HEK293 (cell line): Measurements from ENCODE around the gene PPP1CA.

Source experiments
- ATF2 ChIP-seq: fragments of 450-650 bp; formaldehyde crosslinking; IDR thresholded peaks from 2 replicates; pipeline ENCODE4 v1.5.1; 2016; ENCODE audit warnings: missing biosample characterization, missing genetic modification characterization, low read depth
- CTCF ChIP-seq: fragments of 450-650 bp; formaldehyde crosslinking; IDR thresholded peaks from 2 replicates; pipeline ENCODE4 v1.5.1; 2016; ENCODE audit warnings: missing biosample characterization, missing genetic modification characterization
- ZBTB17 ChIP-seq: fragments of 450-650 bp; formaldehyde crosslinking; IDR thresholded peaks from 2 replicates; pipeline ENCODE4 v1.5.1; 2016; ENCODE audit warnings: missing biosample characterization, missing genetic modification characterization
- ZBTB21 ChIP-seq: fragments of 450-650 bp; formaldehyde crosslinking; IDR thresholded peaks from 2 replicates; pipeline ENCODE4 v1.5.1; 2017; ENCODE audit warnings: missing biosample characterization, missing genetic modification characterization
- ZBTB7A ChIP-seq: fragments of 450-650 bp; formaldehyde crosslinking; IDR thresholded peaks from 2 replicates; pipeline ENCODE4 v1.5.1; 2016; ENCODE audit warnings: low read depth, missing biosample characterization, missing genetic modification characterization
- ZNF146 ChIP-seq: fragments of 450-650 bp; formaldehyde crosslinking; IDR thresholded peaks from 2 replicates; pipeline ENCODE4 v1.5.1; 2016; ENCODE audit warnings: missing biosample characterization, missing genetic modification characterization
- ZNF19 ChIP-seq: fragments of 450-650 bp; formaldehyde crosslinking; IDR thresholded peaks from 2 replicates; pipeline ENCODE4; 2016; ENCODE audit warnings: missing biosample characterization, missing genetic modification characterization, low read depth
- ZNF292 ChIP-seq: fragments of 450-650 bp; formaldehyde crosslinking; IDR thresholded peaks from 2 replicates; pipeline ENCODE4 v1.5.1; 2016; ENCODE audit warnings: low read depth, missing biosample characterization, missing genetic modification characterization, borderline replicate concordance
- ZSCAN5A ChIP-seq: fragments of 450-650 bp; formaldehyde crosslinking; IDR thresholded peaks from 2 replicates; pipeline ENCODE4 v1.5.1; 2016; ENCODE audit warnings: missing biosample characterization, missing genetic modification characterization

GRCh38 chr11:67365736-67366444 lies 35.8 kb downstream of the PPP1CA start:
- TF ChIP-seq ZNF146 (tag by site-specific recombination) (no peak), CTCF (tag by site-specific recombination) (no peak), ZBTB21 (tag by site-specific recombination) (no peak), ZNF292 (tag by site-specific recombination) (no peak), ZNF19 (tag by site-specific recombination) (no peak), ZBTB17 (tag by site-specific recombination) (no peak), ATF2 (tag by site-specific recombination) (no peak), ZBTB7A (tag by site-specific recombination) (no peak), ZSCAN5A (tag by site-specific recombination) (no peak)
